HG03432 (cell line): ENCODE measurements around the gene FILIP1L.

Experiments
- ATAC-seq: cut with Tn5 transposase; IDR thresholded peaks from one replicate; pipeline ENCODE4 v1.9.1; 2021; ENCODE audit warnings: mild to moderate bottlenecking, moderate library complexity; ENCODE audit not compliant: unreplicated experiment

FILIP1L gene

GRCh38 chr3:99900248-99900647 is 214.1 kb downstream of the FILIP1L start:
- no peak for ATAC-seq

- ATAC-seq = no peak
These were observed 214.7 kb downstream of the FILIP1L start for GRCh38 chr3:99899603-99900002.

- no peak for ATAC-seq
These were observed 217.8 kb downstream of the FILIP1L start for GRCh38 chr3:99896482-99896881.

GRCh38 chr3:99895703-99896441 is 218.4 kb downstream of the FILIP1L start:
- no peak for ATAC-seq

GRCh38 chr3:99895131-99895696 is 219.1 kb downstream of the FILIP1L start:
- no peak for ATAC-seq

- no peak for ATAC-seq
These were observed 222.0 kb downstream of the FILIP1L start for GRCh38 chr3:99892332-99892731.

GRCh38 chr3:99891610-99892285 is 222.6 kb downstream of the FILIP1L start:
- ATAC-seq = no peak

- no peak for ATAC-seq
These were observed 228.4 kb downstream of the FILIP1L start for GRCh38 chr3:99885851-99886250.

- ATAC-seq = no peak
These were observed 229.2 kb downstream of the FILIP1L start for GRCh38 chr3:99885085-99885484.

- ATAC-seq = no peak
These were observed 229.8 kb downstream of the FILIP1L start for GRCh38 chr3:99884484-99884883.

GRCh38 chr3:99883693-99884092 is 230.6 kb downstream of the FILIP1L start:
- no peak for ATAC-seq

- no peak for ATAC-seq
These were observed 231.2 kb downstream of the FILIP1L start for GRCh38 chr3:99883138-99883461.

- no peak for ATAC-seq
These were observed 231.7 kb downstream of the FILIP1L start for GRCh38 chr3:99882436-99883137.

- ATAC-seq = no peak
These were observed 233.2 kb downstream of the FILIP1L start for GRCh38 chr3:99881121-99881524.

GRCh38 chr3:99879275-99879674 is 235.0 kb downstream of the FILIP1L start:
- no peak for ATAC-seq

GRCh38 chr3:99878005-99878404 is 236.3 kb downstream of the FILIP1L start:
- ATAC-seq = peak; percentile 52

- no peak for ATAC-seq
These were observed 237.2 kb downstream of the FILIP1L start for GRCh38 chr3:99877031-99877579.

- ATAC-seq = peak; percentile 88
These were observed 238.1 kb downstream of the FILIP1L start for GRCh38 chr3:99875929-99876841.

GRCh38 chr3:99875581-99875928 is 238.7 kb downstream of the FILIP1L start:
- peak; percentile 11 for ATAC-seq

- no peak for ATAC-seq
These were observed 239.9 kb downstream of the FILIP1L start for GRCh38 chr3:99874237-99875002.
